Hepatocyte (in vitro differentiated cells): ENCODE measurements around the gene CDC34. TPM values are rescaled to one million over a fixed set of nuclear protein-coding genes. Genes with fewer than 3 reads are reported as not detected.

Source experiments
- DNase-seq: peaks from one replicate; pipeline ENCODE4 v3.0.0-alpha.2; 2016; ENCODE audit warnings: low spot score
- H2AFZ ChIP-seq: fragments of 200-600 bp; sonication (generic); 2 replicates; pipeline ENCODE4 v1.6.0; 2016; ENCODE audit warnings: antibody characterized with exemption, mild to moderate bottlenecking
- H3K27ac ChIP-seq: fragments of 200-600 bp; sonication (generic); 2 replicates; pipeline ENCODE4 v1.5.1; 2016; ENCODE audit warnings: mild to moderate bottlenecking
- H3K27me3 ChIP-seq: fragments of 200-600 bp; sonication (generic); 2 replicates; pipeline ENCODE4 v1.6.1; 2016
- H3K36me3 ChIP-seq: fragments of 200-600 bp; sonication (generic); replicated peaks from 2 replicates; pipeline ENCODE4 v1.5.1; 2016; ENCODE audit warnings: low read depth; ENCODE audit not compliant: insufficient read depth
- H3K4me1 ChIP-seq: fragments of 200-600 bp; sonication (generic); 2 replicates; pipeline ENCODE4 v1.5.1; 2016; ENCODE audit warnings: mild to moderate bottlenecking, moderate library complexity; ENCODE audit not compliant: insufficient read depth
- H3K4me2 ChIP-seq: fragments of 200-600 bp; sonication (generic); 2 replicates; pipeline ENCODE4 v1.6.0; 2016
- H3K4me3 ChIP-seq: fragments of 200-600 bp; sonication (generic); 2 replicates; pipeline ENCODE4 v1.5.1; 2016; ENCODE audit warnings: mild to moderate bottlenecking
- H3K79me2 ChIP-seq: fragments of 200-600 bp; sonication (generic); 2 replicates; pipeline ENCODE4 v1.6.0; 2017; ENCODE audit warnings: mild to moderate bottlenecking
- H3K9me2 ChIP-seq: fragments of 200-600 bp; sonication (generic); replicated peaks from 2 replicates; pipeline ENCODE4 v1.6.0; 2017; ENCODE audit warnings: mild to moderate bottlenecking; ENCODE audit not compliant: insufficient read depth
- H3K9me3 ChIP-seq: fragments of 200-600 bp; sonication (generic); 2 replicates; pipeline ENCODE4 v1.5.1; 2016; ENCODE audit warnings: low read depth, mild to moderate bottlenecking
- H4K20me1 ChIP-seq: fragments of 200-600 bp; sonication (generic); 2 replicates; pipeline ENCODE4 v1.6.0; 2016; ENCODE audit warnings: mild to moderate bottlenecking; ENCODE audit not compliant: insufficient read depth, poor library complexity, severe bottlenecking
- CTCF ChIP-seq: fragments of 200-600 bp; sonication (generic); IDR thresholded peaks from 2 replicates; pipeline ENCODE4 v1.5.1; 2016; ENCODE audit warnings: antibody characterized with exemption, mild to moderate bottlenecking; ENCODE audit not compliant: poor library complexity
- EZH2 ChIP-seq: fragments of 200-600 bp; sonication (generic); IDR thresholded peaks from 2 replicates; pipeline ENCODE4 v1.6.1; 2016; ENCODE audit warnings: antibody characterized with exemption, mild to moderate bottlenecking, borderline replicate concordance
- EZH2phosphoT487 ChIP-seq: fragments of 200-600 bp; sonication (generic); IDR thresholded peaks from one replicate; pipeline ENCODE4 v1.6.1; 2018; ENCODE audit warnings: antibody characterized with exemption, mild to moderate bottlenecking, low read depth, moderate library complexity; ENCODE audit not compliant: unreplicated experiment, severe bottlenecking
- WGBS: methylation state at CpG from one replicate; pipeline ENCODE4 v1.1.6; 2016; ENCODE audit warnings: low lambda C conversion rate; ENCODE audit errors: missing lambda C conversion rate; 5-methylcytosine and 5-hydroxymethylcytosine counted together
- polyA plus RNA-seq: library from polyadenylated mRNA; unstranded; fragments of >200 nt; fragmentation: Nextera tagmentation; extraction: Ambion mirVana; gene quantifications from 2 replicates; pipeline ENCODE4 v1.2.1, GENCODE V29; 2016
- total RNA-seq: library from RNA; depleted of rRNA; stranded (reverse); fragments of >200 nt; gene quantifications from 2 replicates; pipeline ENCODE4 v1.2.3, GENCODE V29; 2014

Gene CDC34
- total and polyA plus RNA-seq, 2 experiments from 2014 or later, result 105 to 196 TPM

GRCh38 chr19:513368-514165, 18.0 kb upstream of the CDC34 start:
- Histone ChIP-seq H4K20me1 (no peaks in the 10 kb centered on the region), H3K27ac (peak overlapping the region; percentile 31), H2AFZ (no peak overlapping the region), H3K9me3 (no peaks in the 10 kb centered on the region), H3K4me2 (no peak overlapping the region), H3K9me2 (no peaks in the 10 kb centered on the region), H3K36me3 (no peaks in the 10 kb centered on the region), H3K27me3 (no peaks in the 10 kb centered on the region), H3K4me1 (peaks cover 34% of the 10 kb centered on the region), H3K79me2 (peaks cover 25% of the 10 kb centered on the region), H3K4me3 (no peak overlapping the region)
- 95% methylated on average over 10 of the region's 10 CpGs for WGBS
- TF ChIP-seq EZH2phosphoT487 (no peak), CTCF (no peak), EZH2 (no peak)
- no peak for DNase-seq

GRCh38 chr19:514166-514663, 17.3 kb upstream of the CDC34 start:
- WGBS, result 98% methylated on average over 9 of the region's 9 CpGs
- no peak for DNase-seq

GRCh38 chr19:517721-518597, 13.6 kb upstream of the CDC34 start:
- H3K4me2 ChIP-seq, result no peak overlapping the region
- DNase-seq, result peak; percentile 92
- peaks cover 16% of the 10 kb centered on the region for H3K79me2 ChIP-seq
- H4K20me1 ChIP-seq, result no peaks in the 10 kb centered on the region
- TF ChIP-seq CTCF, result no peak
- TF ChIP-seq EZH2phosphoT487, result no peak
- TF ChIP-seq EZH2, result no peak
- H3K4me3 ChIP-seq, result no peak overlapping the region
- peak overlapping the region; percentile 90 for H3K27ac ChIP-seq
- no peaks in the 10 kb centered on the region for H3K9me3 ChIP-seq
- no peaks in the 10 kb centered on the region for H3K36me3 ChIP-seq
- peaks cover 15% of the 10 kb centered on the region for H3K4me1 ChIP-seq
- WGBS, result no CpG with 5 or more reads among the region's 10 CpGs
- no peaks in the 10 kb centered on the region for H3K9me2 ChIP-seq
- no peak overlapping the region for H2AFZ ChIP-seq
- H3K27me3 ChIP-seq, result no peaks in the 10 kb centered on the region

More at GRCh38 chr19:514166-514663, 17.3 kb upstream of the CDC34 start:
- Histone ChIP-seq H3K79me2 (peaks cover 18% of the 10 kb centered on the region), H3K9me2 (no peaks in the 10 kb centered on the region), H3K4me2 (no peak overlapping the region), H3K27ac (no peak overlapping the region), H3K9me3 (no peaks in the 10 kb centered on the region), H4K20me1 (no peaks in the 10 kb centered on the region), H3K36me3 (no peaks in the 10 kb centered on the region), H3K4me3 (no peak overlapping the region), H3K27me3 (no peaks in the 10 kb centered on the region), H2AFZ (no peak overlapping the region), H3K4me1 (peaks cover 34% of the 10 kb centered on the region)
- TF ChIP-seq EZH2 (no peak), CTCF (no peak), EZH2phosphoT487 (no peak)
